ACC112 (cell line): ENCODE data around the gene RHPN2.
"Not testable (repeated sequence)": the region's sequence is repeated elsewhere in the genome, so short reads cannot be mapped to it uniquely, and the experiment has no call there.

Source experiments
- H2AFZ ChIP-seq: fragments of 200-600 bp; sonication (generic); one replicate; pipeline ENCODE4 v1.6.0; 2017; ENCODE audit warnings: antibody characterized with exemption, low read length; ENCODE audit not compliant: unreplicated experiment
- H3K27ac ChIP-seq: fragments of 200-600 bp; sonication (generic); 2 replicates; pipeline ENCODE4 v1.5.1; 2014; ENCODE audit warnings: low read depth, mild to moderate bottlenecking, antibody characterized with exemption, low read length, moderate library complexity
- H3K27me3 ChIP-seq: fragments of 200-600 bp; sonication (generic); 2 replicates; pipeline ENCODE4 v1.6.1; 2014; ENCODE audit warnings: mild to moderate bottlenecking, antibody characterized with exemption, low read length, moderate library complexity, mixed read lengths; ENCODE audit not compliant: insufficient read depth
- H3K36me3 ChIP-seq: fragments of 200-600 bp; sonication (generic); 2 replicates; pipeline ENCODE4 v1.6.1; 2016; ENCODE audit warnings: mild to moderate bottlenecking, antibody characterized with exemption, low read length, moderate library complexity, mixed read lengths; ENCODE audit not compliant: insufficient read depth
- H3K4me1 ChIP-seq: fragments of 200-600 bp; sonication (generic); one replicate; pipeline ENCODE4 v1.6.1; 2016; ENCODE audit warnings: low read length, mixed read lengths; ENCODE audit not compliant: insufficient read depth, unreplicated experiment, control insufficient read depth
- H3K4me3 ChIP-seq: fragments of 200-600 bp; sonication (generic); 2 replicates; pipeline ENCODE4 v1.5.1; 2014; ENCODE audit warnings: mild to moderate bottlenecking, low read depth, low read length
- H3K79me2 ChIP-seq: fragments of 200-600 bp; sonication (generic); one replicate; pipeline ENCODE4 v1.6.0; 2016; ENCODE audit warnings: low read length; ENCODE audit not compliant: control insufficient read depth, unreplicated experiment, insufficient read depth

The RHPN2 gene

GRCh38 chr19:33000510-33000909 lies 64.2 kb downstream of the RHPN2 start:
- Histone ChIP-seq H3K27ac (no peak overlapping the region), H3K27me3 (no peaks in the 10 kb centered on the region), H3K4me1 (no peaks in the 10 kb centered on the region), H3K4me3 (no peak overlapping the region), H3K79me2 (no peaks in the 10 kb centered on the region), H2AFZ (no peak overlapping the region), H3K36me3 (no peaks in the 10 kb centered on the region)

GRCh38 chr19:32998722-32999121 lies 66.0 kb downstream of the RHPN2 start:
- no peak overlapping the region for H3K4me3 ChIP-seq
- H3K4me1 ChIP-seq: no peaks in the 10 kb centered on the region
- no peaks in the 10 kb centered on the region for H3K79me2 ChIP-seq
- H3K36me3 ChIP-seq: no peaks in the 10 kb centered on the region
- H3K27ac ChIP-seq: no peak overlapping the region
- no peak overlapping the region for H2AFZ ChIP-seq
- no peaks in the 10 kb centered on the region for H3K27me3 ChIP-seq

- Histone ChIP-seq H3K36me3 (no peaks in the 10 kb centered on the region), H3K79me2 (no peaks in the 10 kb centered on the region), H2AFZ (no peak overlapping the region), H3K4me3 (no peak overlapping the region), H3K27ac (no peak overlapping the region), H3K27me3 (no peaks in the 10 kb centered on the region), H3K4me1 (no peaks in the 10 kb centered on the region)
These were observed 66.9 kb downstream of the RHPN2 start for GRCh38 chr19:32997716-32998355.

- not testable (repeated sequence) for H3K27me3 ChIP-seq, H2AFZ ChIP-seq, H3K79me2 ChIP-seq, H3K36me3 ChIP-seq, H3K27ac ChIP-seq, H3K4me1 ChIP-seq, H3K4me3 ChIP-seq
These were observed 67.6 kb downstream of the RHPN2 start for GRCh38 chr19:32997061-32997464.

- H3K4me1 ChIP-seq, H3K27ac ChIP-seq, H2AFZ ChIP-seq, H3K36me3 ChIP-seq, H3K4me3 ChIP-seq, H3K27me3 ChIP-seq, H3K79me2 ChIP-seq: not testable (repeated sequence)
These were observed 68.7 kb downstream of the RHPN2 start for GRCh38 chr19:32995966-32996365.

- Histone ChIP-seq H3K36me3 (no peaks in the 10 kb centered on the region), H3K27me3 (no peaks in the 10 kb centered on the region), H3K4me1 (no peaks in the 10 kb centered on the region), H3K4me3 (no peak overlapping the region), H3K27ac (no peak overlapping the region), H2AFZ (no peak overlapping the region), H3K79me2 (no peaks in the 10 kb centered on the region)
These were observed 76.0 kb downstream of the RHPN2 start for GRCh38 chr19:32988724-32989123.

GRCh38 chr19:32988254-32988653 lies 76.4 kb downstream of the RHPN2 start:
- not testable (repeated sequence) for H3K4me1 ChIP-seq, H3K27me3 ChIP-seq, H3K27ac ChIP-seq, H3K36me3 ChIP-seq, H3K79me2 ChIP-seq, H3K4me3 ChIP-seq, H2AFZ ChIP-seq

GRCh38 chr19:32982488-32982887 lies 82.2 kb downstream of the RHPN2 start:
- H3K36me3 ChIP-seq, H3K79me2 ChIP-seq: not testable (repeated sequence)

GRCh38 chr19:32979807-32980206 lies 84.9 kb downstream of the RHPN2 start:
- not testable (repeated sequence) for H3K27ac ChIP-seq, H3K79me2 ChIP-seq, H3K4me3 ChIP-seq, H3K4me1 ChIP-seq, H3K27me3 ChIP-seq, H3K36me3 ChIP-seq, H2AFZ ChIP-seq

More at GRCh38 chr19:32982488-32982887, 82.2 kb downstream of the RHPN2 start:
- H3K27ac ChIP-seq, H2AFZ ChIP-seq, H3K27me3 ChIP-seq, H3K4me1 ChIP-seq, H3K4me3 ChIP-seq: not testable (repeated sequence)

- H3K27ac ChIP-seq, H3K79me2 ChIP-seq, H2AFZ ChIP-seq, H3K4me1 ChIP-seq, H3K27me3 ChIP-seq, H3K4me3 ChIP-seq, H3K36me3 ChIP-seq: not testable (repeated sequence)
These were observed 86.9 kb downstream of the RHPN2 start for GRCh38 chr19:32977813-32978212.

GRCh38 chr19:32977280-32977679 lies 87.4 kb downstream of the RHPN2 start:
- H3K4me3 ChIP-seq: no peak overlapping the region
- H3K36me3 ChIP-seq: no peaks in the 10 kb centered on the region
- H2AFZ ChIP-seq: no peak overlapping the region
- H3K27ac ChIP-seq: no peak overlapping the region
- no peaks in the 10 kb centered on the region for H3K79me2 ChIP-seq
- H3K4me1 ChIP-seq: no peaks in the 10 kb centered on the region
- H3K27me3 ChIP-seq: no peaks in the 10 kb centered on the region
